Measurements from ENCODE around the gene PTPN3. TPM values are rescaled to one million over a fixed set of nuclear protein-coding genes. Genes with fewer than 3 reads are reported as not detected.

PTPN3 gene
- total RNA-seq, 1 experiment from 2014 or later, result 20.8 TPM

GRCh38 chr9:109447329-109448076 lies 50.6 kb downstream of the PTPN3 start:
- Histone ChIP-seq H3K4me3 (replicated peaks in 1 of 2; ENCODE audit: low read depth in 1 of 2, low read length in 2 of 2) (no peak overlapping the region), H3K4me2 (ENCODE audit: low read length) (no peak overlapping the region), H3K27ac (ENCODE audit: low read depth, low read length) (no peak overlapping the region), H3K9me3 (ENCODE audit: control insufficient read depth in 1 of 2, insufficient read depth in 1 of 2, low read depth in 1 of 2, low read length in 2 of 2) (no peaks in the 10 kb centered on the region), H2AFZ (ENCODE audit: low read depth, low read length, poor library complexity, severe bottlenecking) (no peak overlapping the region), H3K27me3 (ENCODE audit: insufficient read depth, low read length) (no peaks in the 10 kb centered on the region), H3K79me2 (ENCODE audit: insufficient read depth, low read length) (no peaks in the 10 kb centered on the region), H3K9ac (ENCODE audit: low read length) (no peak overlapping the region), H3K36me3 (ENCODE audit: control insufficient read depth in 1 of 2, insufficient read depth in 2 of 2, low read length in 2 of 2) (peaks cover 8 to 15% of the 10 kb centered on the region in 2 experiments; a peak in 3 of 4 replicates), H3K4me1 (ENCODE audit: control insufficient read depth in 1 of 2, insufficient read depth in 2 of 2, low read length in 2 of 2) (no peaks in the 10 kb centered on the region), H4K20me1 (ENCODE audit: insufficient read depth) (no peaks in the 10 kb centered on the region), H3K9me2 (ENCODE audit: insufficient read depth) (no peaks in the 10 kb centered on the region)
- ChIA-PET CTCF (interaction anchor here (1.2 kb wide), 1 partner anchor 46 kb away, joined by 3 read pairs; no protein-coding TSS in a partner anchor), RAD21 (ENCODE audit: low non-redundant PET in 1 of 2, low total read pairs in 2 of 2, uncharacterized antibody in 2 of 2, unreplicated experiment in 2 of 2) (no interaction called here), POLR2A (no interaction called here)
- intact Hi-C loops (cut with micrococcal nuclease), result loop anchor here (10.0 kb wide), 1 partner anchor 207 kb away; no protein-coding TSS in a partner anchor
- ATAC-seq (no peak), DNase-seq (ENCODE audit: low read depth, low spot score) (no peak)
- no peak for TF ChIP-seq CEBPB (IDR thresholded peaks at IDR 0.05; ENCODE audit: low read depth)
- TF ChIP-seq YY1 (IDR thresholded peaks at IDR 0.05; ENCODE audit: extremely low read depth, insufficient replicate concordance, low read depth, low read length), result no peak
- no peak for TF ChIP-seq CBX3 (IDR thresholded peaks at IDR 0.05; ENCODE audit: low read depth)
- no peak for TF ChIP-seq ATF3 (IDR thresholded peaks at IDR 0.05)
- TF ChIP-seq CTCF (IDR thresholded peaks at IDR 0.05 in 2 of 3, conservative IDR thresholded peaks at IDR 0.05 in 1 of 3; ENCODE audit: borderline replicate concordance in 1 of 3, insufficient read depth in 1 of 3, low read depth in 2 of 3, low read length in 2 of 3), result no peak
- no peak for TF ChIP-seq SRF (IDR thresholded peaks at IDR 0.05; ENCODE audit: low read depth)
- TF ChIP-seq SP1 (IDR thresholded peaks at IDR 0.05; ENCODE audit: low read depth), result no peak
- no peak for TF ChIP-seq SIN3A (IDR thresholded peaks at IDR 0.05; ENCODE audit: low read depth)
- TF ChIP-seq ZNF274 (IDR thresholded peaks at IDR 0.05; ENCODE audit: low read depth, low read length), result no peak
- TF ChIP-seq REST (IDR thresholded peaks at IDR 0.05; ENCODE audit: low read depth), result no peak
- no TSS peak for BruUV-seq (replicated peaks)

All from HCT116 (cell line).